Ovary (tissue), 3 donors: ENCODE data around the gene SYTL3.

Experiments
- CTCF ChIP-seq, 3 donors: fragments of 450-650 bp in 2 of 3; fragments of 200-600 bp in 1 of 3; IDR thresholded peaks; one replicate each; pipeline versions ENCODE4 v1.5.1 to v1.8.0; 2016 to 2022; ENCODE audit warnings: antibody characterized with exemption in 3 of 3, mild to moderate bottlenecking in 1 of 3
- EP300 ChIP-seq: sonication (generic); formaldehyde crosslinking; IDR thresholded peaks from one replicate; pipeline ENCODE4 v1.6.1; 2017; ENCODE audit warnings: antibody characterized with exemption
- POLR2A ChIP-seq: fragments of 450-650 bp; IDR thresholded peaks from one replicate; pipeline ENCODE4 v1.6.1; 2017; ENCODE audit warnings: antibody characterized with exemption, mild to moderate bottlenecking, moderate library complexity
- donor health status: DM: no; HTN: no; CAD: no.

- TF ChIP-seq CTCF (IDR thresholded peaks at IDR 0.05) = no peak
- no peak for TF ChIP-seq EP300
- TF ChIP-seq POLR2A = no peak
Observed at GRCh38 chr6:158730541-158730907, 80.7 kb downstream of the SYTL3 start.
